ENCODE measurements around the gene FHOD3. TPM values are rescaled to one million over a fixed set of nuclear protein-coding genes. Genes with fewer than 3 reads are reported as not detected.

Gene FHOD3
- total RNA-seq, 1 donor: 13.0 TPM

- TF ChIP-seq CTCF (IDR thresholded peaks at IDR 0.05; ENCODE audit: extremely low read depth, low read depth, low read length): no peak
- H3K27ac ChIP-seq (ENCODE audit: low read depth, low read length): no peak overlapping the region
- no peaks in the 10 kb centered on the region for H3K4me1 ChIP-seq (ENCODE audit: insufficient read depth, low read length)
- no peak overlapping the region for H3K4me3 ChIP-seq (ENCODE audit: insufficient read depth, low read length)
- H3K27me3 ChIP-seq (ENCODE audit: insufficient read depth, low read length): no peaks in the 10 kb centered on the region
- H3K36me3 ChIP-seq (ENCODE audit: insufficient read depth, low read length): no peaks in the 10 kb centered on the region
- no peak overlapping the region for H3K4me2 ChIP-seq (ENCODE audit: insufficient read depth, low read length)
- no peaks in the 10 kb centered on the region for H4K20me1 ChIP-seq (ENCODE audit: insufficient read depth, low read length)
- no peak for DNase-seq (ENCODE audit: insufficient read length, low spot score, missing footprints)
- H3K79me2 ChIP-seq (ENCODE audit: insufficient read depth, low read length): no peaks in the 10 kb centered on the region
- no peaks in the 10 kb centered on the region for H3K9me3 ChIP-seq (ENCODE audit: low read depth, low read length)
- H2AFZ ChIP-seq (ENCODE audit: low read length): no peak overlapping the region
Measured at GRCh38 chr18:36256094-36256493, 41.4 kb upstream of the FHOD3 start.

GRCh38 chr18:36262971-36263370, 34.5 kb upstream of the FHOD3 start:
- Histone ChIP-seq H3K27me3 (ENCODE audit: insufficient read depth, low read length) (no peaks in the 10 kb centered on the region), H3K4me2 (ENCODE audit: insufficient read depth, low read length) (no peak overlapping the region), H3K9me3 (ENCODE audit: low read depth, low read length) (no peaks in the 10 kb centered on the region), H3K4me1 (ENCODE audit: insufficient read depth, low read length) (no peaks in the 10 kb centered on the region), H4K20me1 (ENCODE audit: insufficient read depth, low read length) (no peaks in the 10 kb centered on the region), H3K36me3 (ENCODE audit: insufficient read depth, low read length) (no peaks in the 10 kb centered on the region), H3K79me2 (ENCODE audit: insufficient read depth, low read length) (no peaks in the 10 kb centered on the region), H2AFZ (ENCODE audit: low read length) (no peak overlapping the region), H3K4me3 (ENCODE audit: insufficient read depth, low read length) (no peak overlapping the region), H3K27ac (ENCODE audit: low read depth, low read length) (no peak overlapping the region)
- no peak for TF ChIP-seq CTCF (IDR thresholded peaks at IDR 0.05; ENCODE audit: extremely low read depth, low read depth, low read length)
- no peak for DNase-seq (ENCODE audit: insufficient read length, low spot score, missing footprints)

DNA sequence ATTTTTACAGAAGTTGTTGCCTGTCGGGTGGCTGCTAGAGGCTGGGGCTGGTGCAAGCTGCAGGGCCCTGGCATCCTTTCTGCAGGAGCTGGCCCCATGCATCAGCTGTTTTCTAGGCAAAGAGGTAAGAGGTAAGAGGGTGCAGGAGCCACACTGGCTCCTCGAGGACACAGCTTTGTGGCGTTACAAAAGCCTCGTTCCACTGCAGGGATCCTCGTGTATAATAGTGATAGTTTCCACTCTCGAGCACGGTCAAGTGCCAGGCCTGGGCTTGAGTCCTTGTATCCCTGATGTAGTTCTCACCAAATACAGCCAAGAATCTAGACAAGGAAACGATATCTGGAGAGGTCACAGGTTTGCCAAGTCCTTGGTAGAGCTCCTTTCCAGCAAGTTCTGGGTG, 33.2 kb upstream of the FHOD3 start:
- Histone ChIP-seq H3K27me3 (ENCODE audit: insufficient read depth, low read length) (no peaks in the 10 kb centered on the region), H3K4me2 (ENCODE audit: insufficient read depth, low read length) (no peak overlapping the region), H3K9me3 (ENCODE audit: low read depth, low read length) (no peaks in the 10 kb centered on the region), H3K4me1 (ENCODE audit: insufficient read depth, low read length) (no peaks in the 10 kb centered on the region), H3K4me3 (ENCODE audit: insufficient read depth, low read length) (no peak overlapping the region), H3K27ac (ENCODE audit: low read depth, low read length) (no peak overlapping the region), H3K36me3 (ENCODE audit: insufficient read depth, low read length) (no peaks in the 10 kb centered on the region), H2AFZ (ENCODE audit: low read length) (no peak overlapping the region), H3K79me2 (ENCODE audit: insufficient read depth, low read length) (no peaks in the 10 kb centered on the region), H4K20me1 (ENCODE audit: insufficient read depth, low read length) (no peaks in the 10 kb centered on the region)
- DNase-seq (ENCODE audit: insufficient read length, low spot score, missing footprints): no peak
- TF ChIP-seq CTCF (IDR thresholded peaks at IDR 0.05; ENCODE audit: extremely low read depth, low read depth, low read length): no peak

DNA sequence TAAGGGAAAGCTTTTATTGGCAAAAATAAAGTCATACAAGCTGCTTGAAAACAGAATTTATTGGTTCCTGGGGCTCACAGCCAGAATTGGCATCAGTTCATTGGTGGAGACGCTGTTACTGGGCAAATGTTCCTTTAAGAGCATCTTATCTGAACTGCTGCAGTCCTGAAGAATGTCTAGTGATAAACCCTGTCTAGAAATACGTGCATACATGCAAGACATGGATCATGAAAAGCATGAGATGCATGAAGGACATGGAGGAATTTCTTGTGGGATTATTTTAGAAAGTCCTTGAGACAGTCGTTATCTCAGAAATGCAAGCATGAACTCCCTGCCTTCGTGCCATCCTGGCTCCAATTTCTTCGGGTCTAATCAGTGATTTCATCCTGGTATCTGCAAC, 32.5 kb upstream of the FHOD3 start:
- no peak for DNase-seq (ENCODE audit: insufficient read length, low spot score, missing footprints)
- Histone ChIP-seq H4K20me1 (ENCODE audit: insufficient read depth, low read length) (no peaks in the 10 kb centered on the region), H2AFZ (ENCODE audit: low read length) (no peak overlapping the region), H3K4me2 (ENCODE audit: insufficient read depth, low read length) (no peak overlapping the region), H3K27me3 (ENCODE audit: insufficient read depth, low read length) (no peaks in the 10 kb centered on the region), H3K4me1 (ENCODE audit: insufficient read depth, low read length) (no peaks in the 10 kb centered on the region), H3K79me2 (ENCODE audit: insufficient read depth, low read length) (no peaks in the 10 kb centered on the region), H3K4me3 (ENCODE audit: insufficient read depth, low read length) (no peak overlapping the region), H3K36me3 (ENCODE audit: insufficient read depth, low read length) (no peaks in the 10 kb centered on the region), H3K9me3 (ENCODE audit: low read depth, low read length) (no peaks in the 10 kb centered on the region), H3K27ac (ENCODE audit: low read depth, low read length) (no peak overlapping the region)
- no peak for TF ChIP-seq CTCF (IDR thresholded peaks at IDR 0.05; ENCODE audit: extremely low read depth, low read depth, low read length)
